ENCODE results near the gene BCL2. TPM values are rescaled to one million over a fixed set of nuclear protein-coding genes. Genes with fewer than 3 reads are reported as not detected.
A peak's percentile ranks its signal among the peaks of the same experiment; 100 is the strongest.

The BCL2 gene
- total RNA-seq, 1 donor from 2014 or later: 2.4 TPM

GRCh38 chr18:63097178-63097577, 222.4 kb downstream of the BCL2 start:
- H3K27me3 ChIP-seq (ENCODE audit: control insufficient read depth, insufficient read depth, low read length): no peaks in the 10 kb centered on the region
- FAIRE-seq (no peak), DNase-seq (ENCODE audit: low read depth) (no peak)
- no peak overlapping the region for H3K4me3 ChIP-seq (ENCODE audit: low read depth, low read length)
- no peaks in the 10 kb centered on the region for H3K36me3 ChIP-seq (ENCODE audit: control insufficient read depth, insufficient read depth, low read length)
- TF ChIP-seq CTCF (IDR thresholded peaks at IDR 0.05; ENCODE audit: insufficient read depth, low read length, severe bottlenecking): no peak

- no peaks in the 10 kb centered on the region for H3K36me3 ChIP-seq (ENCODE audit: control insufficient read depth, insufficient read depth, low read length)
- H3K27me3 ChIP-seq (ENCODE audit: control insufficient read depth, insufficient read depth, low read length): no peaks in the 10 kb centered on the region
- no peak for FAIRE-seq
- TF ChIP-seq CTCF (IDR thresholded peaks at IDR 0.05; ENCODE audit: insufficient read depth, low read length, severe bottlenecking): no peak
- H3K4me3 ChIP-seq (ENCODE audit: low read depth, low read length): no peak overlapping the region
- DNase-seq (ENCODE audit: low read depth): no peak
These were observed 223.2 kb downstream of the BCL2 start for GRCh38 chr18:63096327-63096874.

- no peak for TF ChIP-seq CTCF (IDR thresholded peaks at IDR 0.05; ENCODE audit: insufficient read depth, low read length, severe bottlenecking)
- no peak for FAIRE-seq
- H3K4me3 ChIP-seq (ENCODE audit: low read depth, low read length): no peak overlapping the region
These were observed 223.8 kb downstream of the BCL2 start for GRCh38 chr18:63095768-63096167.

GRCh38 chr18:63091671-63092364, 227.8 kb downstream of the BCL2 start:
- FAIRE-seq (peak; percentile 100), DNase-seq (ENCODE audit: low read depth) (no peak)
- no peak for TF ChIP-seq CTCF (IDR thresholded peaks at IDR 0.05; ENCODE audit: insufficient read depth, low read length, severe bottlenecking)
- H3K4me3 ChIP-seq (ENCODE audit: low read depth, low read length): no peak overlapping the region
- no peaks in the 10 kb centered on the region for H3K27me3 ChIP-seq (ENCODE audit: control insufficient read depth, insufficient read depth, low read length)
- H3K36me3 ChIP-seq (ENCODE audit: control insufficient read depth, insufficient read depth, low read length): no peaks in the 10 kb centered on the region

More at GRCh38 chr18:63095768-63096167, 223.8 kb downstream of the BCL2 start:
- Histone ChIP-seq H3K36me3 (ENCODE audit: control insufficient read depth, insufficient read depth, low read length) (no peaks in the 10 kb centered on the region), H3K27me3 (ENCODE audit: control insufficient read depth, insufficient read depth, low read length) (no peaks in the 10 kb centered on the region)
- DNase-seq (ENCODE audit: low read depth): no peak

- TF ChIP-seq CTCF (IDR thresholded peaks at IDR 0.05; ENCODE audit: insufficient read depth, low read length, severe bottlenecking): no peak
- Histone ChIP-seq H3K36me3 (ENCODE audit: control insufficient read depth, insufficient read depth, low read length) (no peaks in the 10 kb centered on the region), H3K27me3 (ENCODE audit: control insufficient read depth, insufficient read depth, low read length) (no peaks in the 10 kb centered on the region), H3K4me3 (ENCODE audit: low read depth, low read length) (no peak overlapping the region)
- no peak for FAIRE-seq
- no peak for DNase-seq (ENCODE audit: low read depth)
These were observed 229.2 kb downstream of the BCL2 start for GRCh38 chr18:63090334-63090733.

All from bronchial epithelial cell (primary cell).